Measurements from ENCODE around the gene LMF1.

DNA sequence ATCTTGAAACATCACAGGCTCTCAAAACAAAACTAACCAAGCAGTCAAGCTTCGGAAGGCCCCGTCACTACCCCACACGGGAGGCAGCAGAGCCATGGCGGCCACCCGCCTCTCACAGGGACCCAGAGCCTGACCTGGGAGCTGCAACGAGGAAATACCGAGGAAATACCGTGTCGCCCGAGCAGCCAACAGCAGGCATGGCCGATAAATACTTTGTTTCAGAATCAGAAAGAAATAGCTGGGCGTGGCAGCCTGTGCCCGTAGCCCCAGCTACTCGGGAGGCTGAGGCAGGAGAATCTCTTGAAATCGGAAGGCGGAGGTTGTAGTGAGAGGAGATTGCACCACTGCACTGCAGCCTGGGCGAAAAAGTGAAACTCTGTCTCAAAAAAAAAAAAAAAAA lies 6.9 kb downstream of the LMF1 start:
- TF ChIP-seq CTCF (IDR thresholded peaks at IDR 0.05; ENCODE audit: low read depth, low read length): no peak
- no peak for TF ChIP-seq POLR2A (IDR thresholded peaks at IDR 0.05; ENCODE audit: extremely low read depth, insufficient read length)
- TF ChIP-seq, protein P1, sequence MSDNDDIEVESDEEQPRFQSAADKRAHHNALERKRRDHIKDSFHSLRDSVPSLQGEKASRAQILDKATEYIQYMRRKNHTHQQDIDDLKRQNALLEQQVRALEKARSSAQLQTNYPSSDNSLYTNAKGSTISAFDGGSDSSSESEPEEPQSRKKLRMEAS (IDR thresholded peaks at IDR 0.05; ENCODE audit: low read depth, low read length): no peak
